ENCODE measurements around the gene MARCKS. TPM values are rescaled to one million over a fixed set of nuclear protein-coding genes. Genes with fewer than 3 reads are reported as not detected.
"Not testable (repeated sequence)": the region's sequence is repeated elsewhere in the genome, so short reads cannot be mapped to it uniquely, and the experiment has no call there.

MARCKS gene
- total RNA-seq, 2 experiments from 2014 or later, result 0.08 to 0.11 TPM

GRCh38 chr6:113881478-113881980 lies 24.4 kb downstream of the MARCKS start:
- ChIA-PET CTCF (no interaction called here), POLR2A (no interaction called here)

GRCh38 chr6:113882336-113883022 lies 25.3 kb downstream of the MARCKS start:
- POLR2A ChIA-PET, result no interaction called here
- CTCF ChIA-PET, result no interaction called here

- POLR2A ChIA-PET, result no interaction called here
- CTCF ChIA-PET, result interaction anchor here (1.9 kb wide), 1 partner anchor 25 kb away, joined by 5 read pairs; no protein-coding TSS in a partner anchor
Observed at GRCh38 chr6:113884011-113884410, 26.9 kb downstream of the MARCKS start.

- ChIA-PET POLR2A (no interaction called here), CTCF (no interaction called here)
Observed at GRCh38 chr6:113886512-113886911, 29.4 kb downstream of the MARCKS start.

- CTCF ChIA-PET, result no interaction called here
- POLR2A ChIA-PET, result interaction anchor here (0.7 kb wide), 1 partner anchor 565 kb away, joined by 3 read pairs; no protein-coding TSS in a partner anchor
Observed at GRCh38 chr6:113888493-113888892, 31.3 kb downstream of the MARCKS start.

- ChIA-PET CTCF (no interaction called here), POLR2A (interaction anchor here (0.7 kb wide), 1 partner anchor 565 kb away, joined by 3 read pairs; no protein-coding TSS in a partner anchor)
Observed at GRCh38 chr6:113888956-113889630, 31.9 kb downstream of the MARCKS start.

- POLR2A ChIA-PET, result no interaction called here
- CTCF ChIA-PET, result no interaction called here
Observed at GRCh38 chr6:113893451-113893850, 36.3 kb downstream of the MARCKS start.

- ChIA-PET POLR2A (no interaction called here), CTCF (no interaction called here)
Observed at GRCh38 chr6:113893866-113894265, 36.7 kb downstream of the MARCKS start.

GRCh38 chr6:113894712-113895674 lies 37.8 kb downstream of the MARCKS start:
- ChIA-PET CTCF (no interaction called here), POLR2A (no interaction called here)

- ChIA-PET POLR2A (no interaction called here), CTCF (no interaction called here)
Observed at GRCh38 chr6:113901482-113901881, 44.3 kb downstream of the MARCKS start.

GRCh38 chr6:113903666-113904330 lies 46.7 kb downstream of the MARCKS start:
- ChIA-PET CTCF (no interaction called here), POLR2A (no interaction called here)

GRCh38 chr6:113907102-113907815 lies 50.1 kb downstream of the MARCKS start:
- ChIA-PET CTCF (no interaction called here), POLR2A (no interaction called here)

- POLR2A ChIA-PET, result interaction anchor here (0.7 kb wide), 1 partner anchor 633 kb away, joined by 3 read pairs; no protein-coding TSS in a partner anchor
- CTCF ChIA-PET, result interaction anchor here (0.6 to 1.0 kb wide), 3 partner anchors 568 to 1831 kb away, joined by 3 read pairs; no protein-coding TSS in a partner anchor
Observed at GRCh38 chr6:113908801-113909200, 51.7 kb downstream of the MARCKS start.

GRCh38 chr6:113909224-113909856 lies 52.2 kb downstream of the MARCKS start:
- CTCF ChIA-PET, result interaction anchor here (0.6 to 0.9 kb wide), 3 partner anchors 10 to 1822 kb away, joined by 3 read pairs; partner anchors contain the start of genes FAM229B and TUBE1
- POLR2A ChIA-PET, result interaction anchor here (0.7 kb wide), 1 partner anchor 634 kb away, joined by 3 read pairs; no protein-coding TSS in a partner anchor

GRCh38 chr6:113910285-113910684 lies 53.1 kb downstream of the MARCKS start:
- CTCF ChIA-PET, result interaction anchor here (0.9 kb wide), 1 partner anchor 9 kb away, joined by 3 read pairs; no protein-coding TSS in a partner anchor
- POLR2A ChIA-PET, result not testable (repeated sequence)
